GM20431 (cell line): Measurements from ENCODE around the gene WDR43.

Experiments used
- in situ Hi-C: fragments of 300-500 bp; cut with MseI, MboI; formaldehyde crosslinking; loops from one replicate; pipeline ENCODE4 v1.15.0; 2020; ENCODE audit warnings: low sequenced_read_pairs; ENCODE audit not compliant: unreplicated experiment

WDR43 gene, protein sequence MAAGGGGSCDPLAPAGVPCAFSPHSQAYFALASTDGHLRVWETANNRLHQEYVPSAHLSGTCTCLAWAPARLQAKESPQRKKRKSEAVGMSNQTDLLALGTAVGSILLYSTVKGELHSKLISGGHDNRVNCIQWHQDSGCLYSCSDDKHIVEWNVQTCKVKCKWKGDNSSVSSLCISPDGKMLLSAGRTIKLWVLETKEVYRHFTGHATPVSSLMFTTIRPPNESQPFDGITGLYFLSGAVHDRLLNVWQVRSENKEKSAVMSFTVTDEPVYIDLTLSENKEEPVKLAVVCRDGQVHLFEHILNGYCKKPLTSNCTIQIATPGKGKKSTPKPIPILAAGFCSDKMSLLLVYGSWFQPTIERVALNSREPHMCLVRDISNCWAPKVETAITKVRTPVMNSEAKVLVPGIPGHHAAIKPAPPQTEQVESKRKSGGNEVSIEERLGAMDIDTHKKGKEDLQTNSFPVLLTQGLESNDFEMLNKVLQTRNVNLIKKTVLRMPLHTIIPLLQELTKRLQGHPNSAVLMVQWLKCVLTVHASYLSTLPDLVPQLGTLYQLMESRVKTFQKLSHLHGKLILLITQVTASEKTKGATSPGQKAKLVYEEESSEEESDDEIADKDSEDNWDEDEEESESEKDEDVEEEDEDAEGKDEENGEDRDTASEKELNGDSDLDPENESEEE

DNA sequence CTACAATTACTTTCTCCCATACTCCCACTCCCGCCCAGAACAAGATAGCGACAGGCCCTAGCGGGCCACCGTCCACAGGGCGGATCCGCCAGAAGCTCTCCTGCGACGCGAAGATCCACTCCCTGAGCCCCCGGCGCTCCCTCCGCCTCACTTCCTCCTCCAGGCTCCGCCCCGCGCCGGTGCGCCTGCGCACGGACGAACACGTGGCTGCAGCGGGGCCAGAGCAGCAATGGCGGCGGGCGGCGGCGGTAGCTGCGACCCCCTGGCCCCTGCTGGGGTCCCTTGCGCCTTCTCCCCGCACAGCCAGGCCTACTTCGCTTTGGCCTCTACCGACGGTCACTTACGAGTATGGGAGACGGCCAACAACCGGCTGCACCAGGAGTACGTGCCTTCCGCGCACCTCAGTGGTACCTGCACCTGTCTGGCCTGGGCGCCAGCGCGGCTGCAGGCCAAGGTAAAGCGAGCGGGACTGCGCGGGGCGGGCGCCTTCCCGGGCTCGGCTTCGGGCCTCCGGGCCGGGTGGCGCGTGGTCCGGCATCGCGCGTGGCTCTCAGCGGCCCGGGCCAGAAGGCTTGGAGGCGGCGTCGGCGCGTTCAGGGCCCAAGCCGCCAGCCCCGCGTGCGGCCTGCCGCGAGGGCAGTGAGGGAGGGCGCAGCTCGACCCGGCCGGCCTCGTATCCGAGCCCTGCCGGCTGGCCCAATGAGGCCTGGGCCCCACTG, at the start of gene WDR43:
WDR43 (plus strand) TSS at position 198 of the 719 bp plus-strand sequence; CDS start at position 230, 32 bp downstream.
- in situ Hi-C loops = no loop called here

DNA sequence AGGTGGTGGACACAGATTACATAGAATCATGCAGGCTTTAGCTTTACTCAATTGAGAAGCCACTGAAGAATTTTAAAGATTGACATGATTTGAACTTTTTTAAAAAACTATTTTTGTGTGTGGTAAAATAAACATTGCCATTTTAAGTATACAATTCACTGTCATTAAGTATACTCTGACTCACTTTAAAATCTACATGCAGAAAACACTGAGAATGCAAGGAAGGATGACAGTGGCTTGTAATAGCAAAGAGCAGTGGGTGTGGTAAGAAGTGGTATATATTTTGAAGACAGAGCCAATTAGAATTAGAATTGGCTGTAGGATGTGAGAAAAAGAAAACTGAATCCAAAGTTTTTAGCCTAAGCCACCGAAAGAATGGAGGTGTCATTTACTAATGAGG, 39.3 kb upstream of the WDR43 start:
- in situ Hi-C loops = no loop called here

DNA sequence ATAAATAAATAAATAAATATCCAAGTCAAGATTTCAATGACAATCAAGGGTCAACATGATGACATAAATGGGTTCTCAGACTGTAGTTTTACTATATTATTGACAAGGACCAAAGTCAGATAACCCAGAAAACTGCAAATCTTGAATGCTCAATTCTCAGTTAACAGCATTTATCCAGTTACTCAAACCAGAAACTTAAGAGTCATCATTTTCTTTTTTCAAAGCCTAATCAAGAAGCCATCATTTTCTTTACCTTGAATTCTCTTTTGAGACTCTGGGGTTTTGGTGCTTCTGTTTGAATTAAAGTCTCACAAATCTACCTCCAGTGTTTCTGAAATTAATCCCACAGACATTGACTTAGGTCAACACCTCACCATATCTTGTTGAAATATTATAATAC, 38.5 kb upstream of the WDR43 start:
- in situ Hi-C loops = no loop called here

DNA sequence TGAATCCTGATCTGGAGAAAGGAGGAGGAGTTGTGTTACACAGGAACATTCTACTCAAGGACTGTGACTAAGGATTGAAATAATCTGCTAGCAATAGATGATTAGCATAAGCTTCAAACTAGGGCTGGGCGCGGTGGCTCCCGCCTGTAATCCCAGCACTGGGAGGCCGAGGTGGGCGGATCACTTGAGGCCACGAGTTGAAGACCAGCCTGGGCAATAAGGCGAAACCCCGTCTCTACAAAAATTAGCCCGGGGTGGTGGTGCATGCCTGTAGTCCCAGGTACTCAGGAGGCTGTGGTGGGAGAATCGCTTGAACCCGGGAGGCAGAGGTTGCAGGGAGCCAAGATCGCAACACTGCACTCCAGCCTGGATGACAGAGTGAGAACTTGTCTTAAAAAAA, 25.9 kb upstream of the WDR43 start:
- in situ Hi-C loops = no loop called here

DNA sequence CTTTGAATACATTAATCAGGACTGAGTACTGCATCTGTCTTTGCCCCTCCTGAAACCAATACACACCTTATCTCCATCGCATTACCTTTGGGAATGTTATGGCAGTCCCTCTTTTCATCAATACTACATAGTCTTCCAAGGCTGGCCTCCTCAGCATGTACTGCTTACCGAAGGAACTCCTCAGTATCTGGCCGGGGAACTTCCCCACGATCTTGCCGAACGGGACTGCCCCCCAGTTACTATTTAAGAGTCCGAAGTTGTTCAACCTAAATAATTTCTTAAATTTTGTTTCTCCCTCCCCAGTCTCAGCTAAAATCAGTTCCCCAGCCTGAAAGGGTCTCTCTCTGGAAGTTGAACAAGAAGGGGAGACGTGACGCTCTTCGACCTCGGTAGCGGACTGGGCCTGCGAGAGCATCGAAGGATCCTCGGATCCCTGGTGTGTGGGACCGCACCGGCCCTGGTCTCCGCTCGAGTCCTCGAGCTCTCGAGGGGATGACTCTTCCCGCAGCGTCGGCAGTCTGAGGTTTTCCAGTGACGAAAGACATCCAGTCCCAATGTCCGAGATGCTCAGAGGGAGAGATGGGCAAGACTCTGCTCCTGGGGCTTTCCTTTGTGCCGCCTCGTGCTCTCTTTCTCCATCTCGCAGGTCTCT, 24.8 kb upstream of the WDR43 start:
- in situ Hi-C loops = no loop called here

DNA sequence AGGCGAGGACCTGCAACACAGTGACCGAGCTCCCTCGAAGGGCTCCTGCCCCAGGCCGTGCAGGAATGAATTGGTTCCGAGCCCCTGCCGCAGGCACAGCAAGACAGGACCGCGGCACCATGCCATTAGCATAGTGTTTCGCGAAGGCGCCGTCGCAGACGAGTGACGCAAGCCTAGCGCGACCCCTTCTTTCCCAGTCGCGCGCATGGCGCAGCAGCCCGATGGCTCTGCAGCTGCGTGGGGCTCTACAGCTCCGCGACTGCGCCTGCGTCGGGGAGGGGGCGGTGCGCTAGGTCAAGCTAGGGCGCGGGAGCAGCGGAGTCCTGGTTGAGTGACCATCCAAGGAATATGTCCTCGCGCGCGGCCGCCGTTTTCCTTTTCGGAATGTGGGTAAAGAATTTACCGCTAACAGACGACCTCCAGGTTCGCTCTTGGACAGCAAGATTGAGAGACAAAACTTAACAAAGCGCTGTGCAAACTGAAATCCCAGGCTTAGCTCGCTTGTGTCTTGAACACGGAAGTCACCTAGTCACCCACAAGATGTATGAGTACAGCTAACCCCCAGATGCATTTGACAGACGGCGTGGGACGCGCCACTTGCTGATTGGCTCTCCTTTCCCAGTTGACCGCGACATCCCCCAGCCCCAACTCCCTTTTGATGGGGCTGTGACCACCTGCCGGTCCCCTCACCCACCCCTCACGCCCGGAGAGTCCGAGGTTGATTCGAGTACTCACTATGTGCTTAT, 24.1 kb upstream of the WDR43 start, which contains the start of gene TRMT61B:
TRMT61B (minus strand) TSS at position 164 of the 746 bp plus-strand sequence; CDS start at position 132, 32 bp downstream.
- in situ Hi-C loops = no loop called here

DNA sequence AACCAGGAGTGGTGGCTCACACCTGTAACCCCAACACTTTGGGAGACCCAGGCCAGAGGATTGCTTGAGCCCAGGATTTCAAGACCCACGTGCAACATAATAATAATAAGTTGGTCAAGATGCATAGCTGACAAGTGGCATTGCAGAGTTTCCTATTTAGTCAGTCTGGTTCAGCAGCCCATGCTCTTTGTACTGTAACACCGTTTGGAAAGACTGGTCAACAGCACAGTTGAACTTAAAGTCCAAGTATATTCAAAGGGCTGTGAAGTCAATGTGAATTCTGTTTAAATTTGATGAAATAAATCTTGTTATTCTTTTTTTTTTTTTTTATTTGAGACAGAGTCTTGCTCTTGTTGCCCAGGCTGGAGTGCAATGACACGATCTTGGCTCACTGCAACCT, 22.8 kb upstream of the WDR43 start:
- in situ Hi-C loops = no loop called here

DNA sequence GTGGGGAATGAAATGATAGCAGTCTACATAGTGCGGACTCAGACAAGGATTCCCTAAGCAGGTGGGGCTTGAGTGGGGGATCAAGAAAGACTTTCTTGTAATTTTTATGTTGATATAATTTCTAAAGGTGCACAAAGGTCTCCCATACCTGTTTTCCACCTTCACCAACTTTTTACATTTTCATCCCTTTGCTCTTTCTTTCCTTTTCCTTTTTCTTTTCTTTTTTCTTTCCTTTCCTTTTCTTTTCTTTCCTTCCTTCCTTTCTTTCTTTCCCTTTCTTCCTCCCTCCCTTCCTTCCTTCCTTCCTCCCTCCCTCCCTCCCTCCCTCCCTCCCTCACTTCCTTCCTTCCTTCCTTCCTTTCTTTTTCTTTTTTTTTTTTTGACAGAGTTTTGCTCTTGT, 14.3 kb upstream of the WDR43 start:
- in situ Hi-C loops = no loop called here

DNA sequence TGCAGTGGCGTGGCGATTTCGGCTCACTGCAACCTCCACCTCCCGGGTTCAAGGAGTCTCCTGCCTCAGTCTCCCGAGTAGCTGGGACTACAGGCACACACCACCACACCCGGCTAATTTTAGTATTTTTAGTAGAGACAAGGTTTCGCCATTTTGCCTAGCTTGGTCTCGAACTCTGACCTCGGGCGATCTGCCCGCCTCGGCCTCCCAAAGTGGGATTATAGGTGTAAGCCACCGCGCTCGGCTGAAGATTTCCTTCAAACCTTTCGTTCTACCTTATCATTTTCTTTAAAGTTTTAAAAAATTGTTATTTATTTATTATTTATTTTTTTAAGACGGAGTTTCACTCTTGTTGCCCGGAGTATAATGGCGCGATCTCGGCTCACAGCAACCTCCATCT, 979 bp upstream of the WDR43 start:
- in situ Hi-C loops = no loop called here

DNA sequence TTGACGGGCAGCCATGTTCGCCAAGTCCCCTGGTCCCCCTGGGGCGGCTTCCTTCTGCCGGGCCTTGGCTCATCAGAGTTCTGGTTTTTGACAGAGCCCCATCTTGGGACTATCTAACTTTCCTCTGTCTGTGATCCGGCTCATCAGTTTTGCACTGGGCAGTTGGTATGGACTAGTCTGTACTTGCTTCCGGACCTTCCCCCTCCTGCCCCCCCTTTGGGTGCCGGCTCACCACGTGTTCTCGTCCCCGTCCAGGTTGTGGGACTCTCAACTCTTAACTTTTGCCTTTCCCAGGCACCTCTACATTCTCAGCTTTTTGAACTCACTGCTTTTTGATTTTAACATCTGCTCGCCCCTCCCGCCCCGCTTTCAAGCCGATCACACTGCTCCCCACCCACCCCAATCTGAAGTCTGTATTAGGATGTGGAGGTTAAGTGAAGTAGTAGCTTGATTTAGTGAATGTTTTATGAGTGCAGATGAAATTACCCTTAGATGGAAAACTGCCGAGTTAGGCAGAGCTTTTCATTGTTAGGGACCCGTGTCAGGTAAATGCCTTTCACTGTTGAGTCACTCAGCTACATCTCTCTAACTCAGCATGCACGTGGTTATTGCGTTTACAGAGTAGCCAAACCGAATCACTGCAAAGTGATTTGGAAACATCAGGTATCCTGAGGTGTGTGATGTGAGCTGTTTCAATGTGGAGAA, 874 bp downstream of the WDR43 start:
- in situ Hi-C loops = no loop called here

DNA sequence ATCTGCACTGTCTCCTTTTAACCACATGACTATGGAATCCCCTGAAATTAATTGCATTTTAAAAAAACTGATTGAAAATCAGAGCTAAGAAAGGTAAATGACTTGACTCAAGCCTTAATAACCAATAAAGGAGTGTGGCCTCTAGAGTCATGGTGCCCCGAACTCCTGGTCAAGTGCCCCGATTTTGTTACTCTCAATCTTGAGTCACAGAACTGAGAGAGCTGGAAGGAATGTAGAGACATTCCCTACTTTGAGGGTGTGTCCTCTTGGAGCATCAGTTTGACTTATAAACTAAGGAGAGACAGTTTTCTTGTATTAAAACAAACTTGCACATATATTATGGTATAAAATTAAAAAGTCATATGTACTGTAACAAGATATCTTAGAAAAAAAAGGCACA, 2.4 kb downstream of the WDR43 start:
- in situ Hi-C loops = no loop called here

DNA sequence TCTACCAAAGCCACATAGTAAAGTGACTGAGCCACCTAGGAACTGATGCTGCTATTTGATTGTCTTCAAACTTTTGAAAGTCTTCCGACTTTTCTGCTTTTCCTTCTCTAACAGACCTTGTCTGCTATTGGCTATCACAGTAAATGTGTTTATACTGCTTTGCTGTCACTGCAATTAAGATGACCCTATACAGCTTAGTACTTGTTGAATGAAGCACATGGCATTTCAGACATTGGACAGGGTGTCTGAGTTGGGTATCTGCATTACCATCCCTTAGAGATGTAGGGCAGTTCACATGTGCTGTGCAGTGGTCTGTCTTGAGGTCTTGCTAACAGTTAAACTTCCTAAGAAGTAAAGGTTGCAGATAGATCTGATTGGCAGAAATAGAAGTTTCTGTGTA, 3.6 kb downstream of the WDR43 start:
- in situ Hi-C loops = no loop called here

DNA sequence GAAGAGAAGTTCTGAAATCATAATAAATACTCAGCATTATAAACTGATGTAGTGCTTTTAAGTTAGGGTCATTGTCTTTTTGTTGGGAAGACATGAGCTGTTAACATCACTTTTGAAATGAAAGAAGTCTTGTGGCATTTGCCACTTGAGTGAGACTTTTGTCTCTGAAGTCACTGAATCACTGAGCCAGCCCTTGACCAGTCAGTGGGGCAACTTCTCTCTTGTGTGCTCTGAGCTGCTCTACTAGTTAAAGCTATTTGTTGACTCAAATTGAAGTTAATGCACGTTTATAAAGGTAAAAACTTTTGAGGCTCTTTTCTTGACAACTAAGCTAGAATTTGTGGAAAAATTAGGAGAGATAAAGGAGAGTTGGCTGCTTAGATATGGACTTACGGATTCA, 6.7 kb downstream of the WDR43 start:
- in situ Hi-C loops = no loop called here

DNA sequence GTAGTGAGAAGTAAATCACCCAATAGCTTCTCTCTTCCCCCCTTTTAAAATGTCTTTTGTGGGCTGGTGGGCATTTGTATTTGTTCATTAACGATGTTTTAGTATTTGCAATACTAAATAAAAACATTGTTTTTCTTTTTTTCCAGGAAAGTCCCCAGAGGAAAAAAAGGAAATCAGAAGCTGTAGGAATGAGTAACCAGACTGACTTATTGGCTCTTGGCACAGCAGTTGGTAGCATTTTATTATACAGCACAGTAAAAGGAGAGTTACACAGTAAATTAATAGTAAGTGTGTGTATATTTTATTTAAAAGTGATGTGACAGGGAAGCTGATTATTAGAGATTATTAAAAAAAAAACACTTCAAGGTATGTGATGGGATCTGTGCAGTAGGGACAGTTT, 7.4 kb downstream of the WDR43 start:
- in situ Hi-C loops = no loop called here

DNA sequence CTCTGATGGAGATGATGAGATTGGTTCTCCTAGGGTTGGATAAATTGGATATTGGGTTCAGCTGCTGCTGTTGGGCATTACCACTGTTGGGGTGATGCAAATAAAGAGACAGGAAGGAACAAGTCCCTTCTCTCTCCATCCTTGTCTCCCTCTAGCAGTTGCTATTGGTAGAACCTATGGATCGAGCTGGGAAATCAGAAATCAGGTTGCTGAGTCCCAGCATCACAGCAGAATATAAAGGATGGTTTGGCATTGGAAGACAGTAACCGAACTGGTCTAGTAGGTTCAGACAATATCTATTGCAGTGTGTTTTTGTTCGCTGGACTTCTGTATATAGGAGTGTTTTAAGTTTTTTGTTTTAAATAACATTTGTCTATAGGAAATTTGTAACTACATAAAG, 8.1 kb downstream of the WDR43 start:
- in situ Hi-C loops = no loop called here

DNA sequence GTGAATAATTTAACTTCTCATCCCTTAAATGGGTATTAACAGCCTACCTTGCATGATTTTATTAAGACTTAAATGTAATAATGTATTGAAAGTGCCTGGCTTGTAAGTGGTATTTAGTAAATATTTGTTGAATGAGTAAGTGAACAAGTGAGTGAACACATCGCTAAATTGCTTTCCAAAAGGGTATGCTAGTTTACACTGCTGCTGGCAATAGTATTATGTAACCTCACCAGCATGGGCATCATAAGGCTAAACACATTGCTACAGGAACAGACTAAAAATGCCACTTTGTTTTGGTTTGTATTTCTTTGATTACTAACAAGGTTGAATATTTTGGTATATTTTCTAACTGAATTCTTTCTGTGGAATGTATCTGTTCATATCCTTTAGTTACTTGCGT, 9.8 kb downstream of the WDR43 start:
- in situ Hi-C loops = no loop called here

DNA sequence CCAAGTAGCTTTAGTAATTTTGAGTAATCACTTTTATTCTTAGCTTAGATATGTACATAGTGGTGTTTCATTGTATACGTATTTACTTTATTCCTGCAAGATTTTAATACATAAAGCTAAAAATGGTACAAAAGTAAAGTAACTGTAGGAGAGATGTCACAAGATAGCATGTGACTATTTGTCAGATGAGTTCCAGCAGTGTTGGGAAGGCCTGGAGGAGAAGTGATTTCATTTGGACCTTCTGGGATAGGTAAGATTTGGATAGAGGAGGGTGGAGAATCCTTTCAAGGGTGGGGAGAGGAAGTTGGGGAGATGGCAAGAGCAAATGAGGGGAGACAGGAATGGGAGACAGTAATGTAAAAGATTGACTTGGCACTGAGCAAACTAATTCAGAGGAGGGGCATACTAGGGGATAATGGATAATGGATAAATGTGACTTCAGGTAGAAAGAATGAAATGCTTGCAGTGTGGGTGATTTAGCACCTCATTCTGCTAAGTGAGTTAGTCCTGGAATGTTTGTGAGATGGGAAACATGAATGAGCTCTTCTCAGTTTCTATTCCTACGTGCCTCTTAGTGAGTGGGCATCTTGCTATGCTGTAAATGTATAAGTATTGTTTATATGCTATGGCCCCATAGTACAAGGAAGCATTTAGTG, 10.5 kb downstream of the WDR43 start:
- in situ Hi-C loops = no loop called here

DNA sequence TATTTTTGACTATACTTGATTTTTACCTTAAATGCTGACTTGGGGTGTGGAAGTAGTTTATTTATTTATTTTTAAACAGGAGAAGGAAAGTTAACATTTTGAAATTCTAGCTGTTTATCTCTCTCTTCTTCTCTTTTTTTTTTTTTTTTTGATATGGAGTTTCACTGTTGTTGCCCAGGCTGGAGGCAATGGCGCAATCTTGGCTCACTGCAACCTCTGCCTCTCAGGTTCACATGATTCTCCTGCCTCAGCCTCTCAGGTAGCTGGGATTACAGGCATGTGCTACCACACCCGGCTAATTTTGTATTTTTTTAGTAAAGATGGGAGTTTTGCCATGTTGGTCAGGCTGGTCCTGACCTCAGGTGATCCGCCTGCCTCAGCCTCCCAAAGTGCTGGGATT, 11.1 kb downstream of the WDR43 start:
- in situ Hi-C loops = no loop called here

DNA sequence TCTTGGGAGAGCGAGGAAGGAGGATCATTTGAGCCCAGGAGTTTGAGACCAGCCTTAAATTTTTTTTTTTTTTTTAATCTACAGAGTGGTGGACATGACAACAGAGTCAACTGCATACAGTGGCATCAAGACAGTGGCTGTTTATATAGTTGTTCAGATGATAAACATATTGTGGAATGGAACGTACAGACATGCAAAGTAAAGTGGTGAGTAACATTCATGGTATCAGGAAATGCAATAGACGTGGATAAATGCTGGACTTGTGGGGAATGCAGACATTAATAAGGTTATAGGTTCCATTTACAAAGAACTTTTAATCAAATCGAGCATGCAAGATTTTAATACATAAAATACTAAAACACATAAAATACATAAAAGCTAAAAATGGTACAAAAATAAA, 11.9 kb downstream of the WDR43 start:
- in situ Hi-C loops = no loop called here
